ENCODE results near the gene DNASE1L1. TPM values are rescaled to one million over a fixed set of nuclear protein-coding genes. Genes with fewer than 3 reads are reported as not detected.

The DNASE1L1 gene, protein sequence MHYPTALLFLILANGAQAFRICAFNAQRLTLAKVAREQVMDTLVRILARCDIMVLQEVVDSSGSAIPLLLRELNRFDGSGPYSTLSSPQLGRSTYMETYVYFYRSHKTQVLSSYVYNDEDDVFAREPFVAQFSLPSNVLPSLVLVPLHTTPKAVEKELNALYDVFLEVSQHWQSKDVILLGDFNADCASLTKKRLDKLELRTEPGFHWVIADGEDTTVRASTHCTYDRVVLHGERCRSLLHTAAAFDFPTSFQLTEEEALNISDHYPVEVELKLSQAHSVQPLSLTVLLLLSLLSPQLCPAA
- 29.4 to 31.6 TPM (median 30.7 TPM) in 5 replicates for total RNA-seq (2022; extraction: Qiagen RNA extraction)

GRCh38 chrX:154409222-154409871 lies at the start of gene DNASE1L1:
DNASE1L1 (minus strand) TSS chrX:154409254; CDS start chrX:154405568, 3,686 bp downstream.

DNA sequence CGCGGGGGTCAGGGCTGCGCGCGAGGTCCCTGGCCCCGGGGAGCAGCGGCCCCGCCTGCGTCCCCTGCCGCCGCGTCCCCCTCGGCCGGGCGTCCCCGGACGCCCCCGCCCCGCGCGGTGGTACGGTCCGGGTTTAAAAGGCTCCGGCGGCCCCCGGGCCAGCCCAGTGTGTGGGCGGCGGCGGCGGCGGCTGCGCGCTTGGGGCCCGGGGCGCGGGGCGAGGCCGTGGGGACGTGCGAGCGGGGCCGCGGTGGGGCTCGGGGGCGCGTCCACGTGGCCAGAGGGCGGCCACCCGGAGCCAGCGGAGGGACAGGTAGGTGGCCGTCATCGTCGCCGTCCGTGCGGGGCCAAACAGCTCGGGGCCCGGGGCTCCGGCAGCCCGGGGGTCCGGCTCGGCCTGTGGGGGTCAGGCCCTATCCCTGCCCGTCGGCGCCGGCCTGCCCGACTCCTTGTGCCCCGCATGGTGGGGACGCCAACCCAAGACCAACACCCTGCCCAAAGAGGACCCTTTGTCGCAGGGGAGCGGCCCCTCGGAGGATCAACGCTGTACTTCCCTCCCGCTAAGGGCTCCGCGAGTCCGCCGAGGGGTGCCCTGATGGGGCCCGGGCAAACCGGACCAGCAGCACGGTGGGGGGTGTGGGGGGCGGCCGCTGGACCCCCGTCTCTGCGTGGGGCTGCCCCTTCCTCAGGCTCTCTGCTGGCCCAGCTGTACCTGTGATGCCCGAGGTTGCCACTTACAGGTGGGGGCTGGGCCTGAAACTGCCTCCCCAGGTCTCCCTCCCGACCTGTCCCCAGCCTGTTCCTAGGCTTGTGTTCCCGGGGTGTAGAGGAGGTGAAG lies 49.3 kb upstream of the DNASE1L1 start, which contains the start of gene PLXNA3:
Gene PLXNA3 (plus strand): TSS at position 166 of the 838 bp plus-strand sequence. CDS start 1,903 bp downstream, outside the sequence.

DNA sequence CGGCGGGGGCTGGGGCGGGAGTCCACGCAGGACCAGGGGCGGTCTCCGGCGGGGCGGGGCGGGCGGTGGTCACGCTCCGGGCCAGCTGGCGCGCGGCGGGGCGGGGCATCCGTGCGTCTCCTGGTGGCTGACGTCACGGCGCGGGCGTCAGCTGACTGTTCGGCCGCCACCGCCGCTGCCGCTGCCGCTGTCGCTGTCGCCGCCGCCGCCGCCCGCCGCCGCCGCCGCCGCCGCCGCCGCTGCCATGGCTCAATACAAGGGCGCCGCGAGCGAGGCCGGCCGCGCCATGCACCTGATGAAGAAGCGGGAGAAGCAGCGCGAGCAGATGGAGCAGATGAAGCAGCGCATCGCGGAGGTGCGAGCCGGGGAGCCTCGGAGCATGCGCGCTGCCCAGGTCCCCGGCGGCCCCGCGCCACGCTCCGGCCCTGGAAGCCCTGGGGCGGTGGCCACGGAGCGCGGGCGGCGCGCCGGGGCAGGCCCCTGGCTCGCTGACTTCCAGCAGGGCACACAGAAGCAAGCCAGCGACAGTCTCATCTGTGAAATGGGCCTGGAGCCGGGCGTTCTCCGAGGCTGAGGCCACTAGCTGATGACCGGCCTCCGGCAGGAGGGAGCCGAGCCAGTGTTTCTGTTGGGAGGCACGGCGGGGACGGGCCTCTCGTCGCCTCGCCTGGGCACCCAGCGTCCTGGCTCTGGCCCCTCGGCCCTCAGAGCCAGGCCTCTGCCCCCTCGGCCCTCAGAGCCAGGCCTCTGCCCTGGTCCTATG lies 35.1 kb upstream of the DNASE1L1 start, which contains the start of gene FAM50A:
Gene FAM50A (plus strand): TSS at position 150 of the 763 bp plus-strand sequence. CDS start 95 bp downstream, at position 245.

DNA sequence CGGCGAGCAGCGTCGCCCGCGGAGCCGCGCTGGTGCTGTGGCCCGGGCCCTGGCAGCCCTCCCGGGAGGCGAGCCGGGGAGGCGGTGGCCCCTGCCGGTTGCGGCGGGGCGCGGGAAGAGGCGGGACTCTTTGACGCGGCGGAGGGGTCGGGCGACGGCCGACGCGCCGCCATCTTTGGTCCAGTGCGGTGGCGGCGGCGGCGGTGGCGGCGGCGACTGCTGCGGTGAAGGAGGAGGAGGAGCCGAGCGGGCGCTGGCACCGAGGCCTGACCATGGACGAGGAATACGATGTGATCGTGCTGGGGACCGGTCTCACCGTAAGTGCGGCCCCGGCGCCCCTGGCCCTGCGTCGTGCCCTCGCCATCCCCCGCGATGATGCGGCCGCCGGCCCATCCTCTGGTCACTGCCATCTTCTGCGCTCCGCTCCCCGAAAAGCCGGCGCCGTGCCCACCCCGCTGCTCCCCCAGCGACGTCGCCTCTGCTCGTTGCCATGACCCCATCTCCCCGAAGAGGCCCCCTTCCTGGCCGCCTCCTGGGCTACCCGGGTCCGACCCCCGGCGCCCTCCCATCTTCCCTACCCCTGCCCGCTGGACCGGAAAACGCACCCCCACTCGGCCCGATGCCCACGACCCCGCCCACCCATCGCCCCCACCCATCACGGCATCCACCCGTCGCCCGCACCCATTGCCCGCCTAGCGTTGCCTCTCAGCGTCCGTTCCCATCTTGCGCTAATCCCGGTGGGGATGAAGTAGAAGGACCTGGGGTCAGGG lies 28.1 kb upstream of the DNASE1L1 start, which contains the start of gene GDI1:
Gene GDI1 (plus strand): TSS at position 172 of the 770 bp plus-strand sequence. CDS start 101 bp downstream, at position 273.

DNA sequence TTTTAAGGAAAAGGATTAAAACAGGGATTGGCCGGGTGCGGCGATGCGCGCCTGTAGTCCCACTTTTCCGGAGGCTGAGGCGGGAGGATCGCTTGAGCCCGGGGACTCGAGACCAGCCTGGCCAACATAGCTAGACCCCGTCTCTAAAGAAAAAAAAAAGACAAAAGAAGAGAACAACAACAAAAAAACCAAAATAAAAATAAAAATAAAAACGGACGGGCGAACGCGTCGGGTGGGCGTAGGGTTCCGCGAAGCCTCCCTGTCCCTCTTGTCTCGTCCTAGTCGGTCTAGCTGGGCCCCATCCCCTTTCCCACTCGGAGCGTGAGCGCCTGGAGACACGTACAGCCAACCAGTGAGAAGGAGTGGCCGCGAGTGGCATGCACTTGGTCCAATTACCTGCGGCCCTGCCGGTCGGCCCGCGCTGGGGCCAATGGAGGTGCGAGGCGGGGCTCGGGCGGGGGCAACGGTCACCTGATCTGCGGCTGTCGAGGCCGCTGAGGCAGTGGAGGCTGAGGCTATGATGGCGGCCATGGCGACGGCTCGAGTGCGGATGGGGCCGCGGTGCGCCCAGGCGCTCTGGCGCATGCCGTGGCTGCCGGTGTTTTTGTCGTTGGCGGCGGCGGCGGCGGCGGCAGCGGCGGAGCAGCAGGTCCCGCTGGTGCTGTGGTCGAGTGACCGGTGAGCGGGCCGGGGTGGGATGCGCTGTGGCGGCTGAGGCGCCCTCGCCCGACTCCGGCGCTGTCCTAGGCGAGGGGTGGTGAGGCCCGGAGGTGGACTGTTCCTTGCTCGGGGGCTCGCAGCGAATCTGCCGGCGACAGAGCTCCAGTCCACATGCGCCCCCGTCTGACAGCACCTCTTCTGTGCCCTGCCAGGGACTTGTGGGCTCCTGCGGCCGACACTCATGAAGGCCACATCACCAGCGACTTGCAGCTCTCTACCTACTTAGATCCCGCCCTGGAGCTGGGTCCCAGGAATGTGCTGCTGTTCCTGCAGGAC lies 19.4 kb upstream of the DNASE1L1 start, which contains the start of gene ATP6AP1:
Gene ATP6AP1 (plus strand): TSS at position 502 of the 996 bp plus-strand sequence. CDS start 16 bp downstream, at position 518.

DNA sequence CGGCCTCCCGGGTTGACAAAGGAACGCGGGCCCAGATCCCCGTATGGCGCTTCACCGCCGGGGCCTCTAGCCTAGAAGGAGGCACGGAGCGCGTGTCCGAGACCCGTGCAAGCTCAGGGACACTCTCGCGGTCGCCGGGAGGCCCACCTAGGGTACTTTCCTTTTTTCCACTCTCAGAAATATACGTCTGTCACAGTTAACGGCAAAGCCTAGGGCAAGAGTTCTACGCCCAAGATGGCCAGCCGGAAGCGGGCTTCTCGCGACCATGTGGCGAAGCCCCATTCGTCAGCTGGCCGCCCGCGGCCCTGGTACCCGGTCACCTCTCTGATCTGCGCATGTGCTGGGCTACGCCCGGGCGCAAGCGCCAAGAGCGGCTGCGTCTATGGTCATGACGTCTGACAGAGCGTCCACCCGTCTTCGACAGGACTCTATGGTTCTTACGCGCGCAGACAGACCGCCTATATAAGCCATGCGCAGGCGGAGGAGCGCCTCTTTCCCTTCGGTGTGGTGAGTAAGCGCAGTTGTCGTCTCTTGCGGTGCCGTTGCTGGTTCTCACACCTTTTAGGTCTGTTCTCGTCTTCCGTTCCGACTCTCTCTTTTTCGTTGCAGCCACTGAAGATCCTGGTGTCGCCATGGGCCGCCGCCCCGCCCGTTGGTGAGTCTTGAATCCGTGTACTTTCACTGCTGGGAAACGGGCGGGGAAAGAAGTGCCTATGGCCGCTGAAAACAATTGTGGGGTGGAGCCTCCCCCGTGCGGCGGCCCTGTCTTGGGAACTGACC lies 11.0 kb downstream of the DNASE1L1 start, which contains the start of gene RPL10:
Gene RPL10 (plus strand): TSS at position 490 of the 780 bp plus-strand sequence. CDS start 143 bp downstream, at position 633.

DNA sequence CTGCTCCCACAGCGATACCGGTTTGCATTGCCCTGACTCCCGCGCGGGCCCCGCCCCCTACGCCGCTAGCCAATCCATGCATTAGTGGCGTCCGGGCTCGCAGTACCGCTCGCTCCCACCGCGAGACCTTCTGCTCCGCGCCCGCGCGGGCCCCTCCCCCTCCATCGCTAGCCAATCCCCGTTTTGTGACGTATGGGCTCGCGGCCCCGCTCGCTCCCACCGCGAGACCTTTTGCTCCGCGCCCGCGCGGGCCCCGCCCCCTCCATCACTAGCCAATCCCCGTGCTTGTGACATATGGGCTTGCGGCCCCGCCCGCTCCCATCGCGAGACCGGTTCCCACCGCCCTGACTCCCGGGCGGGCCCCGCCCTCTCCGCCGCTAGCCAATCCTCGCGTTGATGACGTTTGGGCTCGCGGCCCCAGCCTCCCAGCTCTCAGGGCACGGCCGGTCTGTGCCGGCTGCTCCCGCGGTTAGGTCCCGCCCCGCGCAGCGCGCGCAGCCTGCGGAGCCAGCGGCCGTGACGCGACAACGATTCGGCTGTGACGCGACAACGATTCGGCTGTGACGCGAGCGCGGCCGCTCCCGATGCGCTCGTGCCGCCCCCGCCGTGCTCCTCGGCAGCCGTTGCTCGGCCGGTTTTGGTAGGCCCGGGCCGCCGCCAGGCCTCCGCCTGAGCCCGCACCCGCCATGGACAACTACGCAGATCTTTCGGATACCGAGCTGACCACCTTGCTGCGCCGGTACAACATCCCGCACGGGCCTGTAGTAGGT lies 30.1 kb downstream of the DNASE1L1 start, which contains the start of gene EMD:
Gene EMD (plus strand): TSS at position 497 of the 770 bp plus-strand sequence. CDS start 190 bp downstream, at position 687.

DNA sequence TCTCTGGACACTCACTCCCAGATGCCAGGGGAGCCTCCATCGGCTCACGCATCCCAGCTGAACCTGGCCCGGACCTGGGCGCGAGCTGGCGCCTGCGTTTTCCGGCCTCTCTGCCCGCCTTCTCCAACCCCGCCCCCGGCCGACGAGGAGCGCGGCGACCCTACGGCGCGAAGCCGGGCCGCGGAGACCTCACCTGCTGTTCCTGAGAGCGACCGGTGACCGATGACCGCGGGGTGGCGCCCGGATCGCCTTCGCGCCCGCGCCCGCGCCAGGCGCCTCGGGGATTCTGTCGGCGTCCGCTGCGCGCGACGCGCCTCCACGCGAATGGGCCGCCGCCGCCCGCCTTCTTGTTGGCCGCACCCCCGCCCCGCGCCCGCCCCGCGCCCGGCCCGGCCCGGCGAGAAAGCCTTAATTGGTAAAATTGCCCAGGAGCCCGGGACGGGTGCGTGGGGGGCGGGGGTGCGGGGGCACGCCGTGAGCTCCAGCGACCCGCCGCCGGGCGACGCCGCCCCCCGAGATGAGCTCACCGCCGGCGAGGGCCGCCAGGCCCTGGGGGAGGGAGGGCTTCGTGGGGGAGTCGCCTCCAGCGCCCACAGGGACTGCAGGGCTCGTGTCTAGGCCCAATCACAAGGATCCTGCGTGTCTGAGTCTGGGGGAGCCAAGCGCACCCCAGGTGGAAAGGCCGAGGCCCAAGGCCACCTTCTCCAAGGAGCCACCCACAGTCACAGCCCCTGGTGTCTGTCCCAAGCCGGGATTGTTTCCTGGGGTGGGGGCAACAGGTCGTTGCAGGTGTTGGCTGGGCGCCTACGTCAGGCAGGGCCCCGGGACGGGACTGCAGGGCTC lies 34.5 kb downstream of the DNASE1L1 start, which contains the start of gene FLNA:
Gene FLNA (minus strand): TSS at position 322 of the 843 bp plus-strand sequence. CDS start 3,389 bp downstream, outside the sequence.

Other genes starting within 250 kb of the DNASE1L1 start
- not detected in 5 replicates for gene OPN1MW, start 226.7 kb downstream of the DNASE1L1 start, total RNA-seq (2022; extraction: Qiagen RNA extraction)
- not detected in 5 replicates for gene OPN1MW2, start 189.5 kb downstream of the DNASE1L1 start, total RNA-seq (2022; extraction: Qiagen RNA extraction)
- gene OPN1MW3, start 151.7 kb downstream of the DNASE1L1 start, total RNA-seq (2022; extraction: Qiagen RNA extraction) = not detected in 5 replicates
- not detected in 5 replicates for gene TEX28, start 114.1 kb downstream of the DNASE1L1 start, total RNA-seq (2022; extraction: Qiagen RNA extraction)
- 0.06 to 0.29 TPM (median 0.08 TPM) in 5 replicates for gene TKTL1, start 113.5 kb downstream of the DNASE1L1 start, total RNA-seq (2022; extraction: Qiagen RNA extraction)
- gene FLNA, start 34.6 kb downstream of the DNASE1L1 start, total RNA-seq (2022; extraction: Qiagen RNA extraction) = 1,465 to 1,719 TPM (median 1,545 TPM) in 5 replicates
- gene EMD, start 30.0 kb downstream of the DNASE1L1 start, total RNA-seq (2022; extraction: Qiagen RNA extraction) = 121 to 162 TPM (median 156 TPM) in 5 replicates
- gene RPL10, start 10.9 kb downstream of the DNASE1L1 start, total RNA-seq (2022; extraction: Qiagen RNA extraction) = 5,370 to 5,663 TPM (median 5,520 TPM) in 5 replicates
- 31.1 to 38.9 TPM (median 38.3 TPM) in 5 replicates for gene TAFAZZIN, start 2.3 kb upstream of the DNASE1L1 start, total RNA-seq (2022; extraction: Qiagen RNA extraction)
- 80.6 to 110 TPM (median 109 TPM) in 5 replicates for gene ATP6AP1, start 19.4 kb upstream of the DNASE1L1 start, total RNA-seq (2022; extraction: Qiagen RNA extraction)
- gene GDI1, start 27.9 kb upstream of the DNASE1L1 start, total RNA-seq (2022; extraction: Qiagen RNA extraction) = 94.0 to 113 TPM (median 102 TPM) in 5 replicates
- 90.3 to 117 TPM (median 109 TPM) in 5 replicates for gene FAM50A, start 34.9 kb upstream of the DNASE1L1 start, total RNA-seq (2022; extraction: Qiagen RNA extraction)
- gene PLXNA3, start 49.0 kb upstream of the DNASE1L1 start, total RNA-seq (2022; extraction: Qiagen RNA extraction) = 9.5 to 18.3 TPM (median 14.6 TPM) in 5 replicates
- 45.3 to 75.3 TPM (median 70.4 TPM) in 5 replicates for gene LAGE3, start 70.0 kb upstream of the DNASE1L1 start, total RNA-seq (2022; extraction: Qiagen RNA extraction)
- gene UBL4A, start 77.4 kb upstream of the DNASE1L1 start, total RNA-seq (2022; extraction: Qiagen RNA extraction) = 69.3 to 72.8 TPM (median 70.1 TPM) in 5 replicates
- 30.3 to 43.5 TPM (median 43.0 TPM) in 5 replicates for gene SLC10A3, start 81.4 kb upstream of the DNASE1L1 start, total RNA-seq (2022; extraction: Qiagen RNA extraction)
- gene FAM3A, start 107.0 kb upstream of the DNASE1L1 start, total RNA-seq (2022; extraction: Qiagen RNA extraction) = 36.9 to 48.3 TPM (median 46.0 TPM) in 5 replicates
- gene G6PD, start 137.6 kb upstream of the DNASE1L1 start, total RNA-seq (2022; extraction: Qiagen RNA extraction) = 1,365 to 1,554 TPM (median 1,434 TPM) in 5 replicates
- 36.1 to 45.9 TPM (median 43.1 TPM) in 5 replicates for gene IKBKG, start 138.4 kb upstream of the DNASE1L1 start, total RNA-seq (2022; extraction: Qiagen RNA extraction)
- gene CTAG1A, start 175.9 kb upstream of the DNASE1L1 start, total RNA-seq (2022; extraction: Qiagen RNA extraction) = not detected in 5 replicates
- gene CTAG1B, start 210.0 kb upstream of the DNASE1L1 start, total RNA-seq (2022; extraction: Qiagen RNA extraction) = not detected in 5 replicates
- not detected in 5 replicates for gene CTAG2, start 244.3 kb upstream of the DNASE1L1 start, total RNA-seq (2022; extraction: Qiagen RNA extraction)